ENCODE results near the gene CD58. TPM values are rescaled to one million over a fixed set of nuclear protein-coding genes. Genes with fewer than 3 reads are reported as not detected.

CD58 gene
- total RNA-seq, 1 experiment from 2014 or later = 41.9 TPM

DNA sequence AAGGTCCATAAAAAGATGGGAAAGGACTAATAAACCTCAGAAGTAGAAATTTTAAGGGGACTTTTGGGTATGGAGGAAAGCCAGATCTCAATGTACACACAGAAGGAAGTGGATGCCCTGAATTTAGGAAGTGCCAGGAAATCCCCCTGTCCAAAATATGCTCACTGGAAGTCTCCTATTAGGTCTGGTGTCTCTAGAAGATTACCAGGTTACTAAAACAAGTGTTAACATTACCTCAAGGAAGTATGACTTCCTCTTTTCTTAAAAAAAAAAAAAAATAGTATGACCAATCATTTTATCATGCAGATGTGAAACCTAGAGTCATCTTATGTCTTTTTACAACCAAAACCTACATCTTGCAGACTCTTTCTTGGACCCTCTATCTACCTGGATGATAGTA, 30.7 kb downstream of the CD58 start:
- no peak for DNase-seq (ENCODE audit: low read depth)

DNA sequence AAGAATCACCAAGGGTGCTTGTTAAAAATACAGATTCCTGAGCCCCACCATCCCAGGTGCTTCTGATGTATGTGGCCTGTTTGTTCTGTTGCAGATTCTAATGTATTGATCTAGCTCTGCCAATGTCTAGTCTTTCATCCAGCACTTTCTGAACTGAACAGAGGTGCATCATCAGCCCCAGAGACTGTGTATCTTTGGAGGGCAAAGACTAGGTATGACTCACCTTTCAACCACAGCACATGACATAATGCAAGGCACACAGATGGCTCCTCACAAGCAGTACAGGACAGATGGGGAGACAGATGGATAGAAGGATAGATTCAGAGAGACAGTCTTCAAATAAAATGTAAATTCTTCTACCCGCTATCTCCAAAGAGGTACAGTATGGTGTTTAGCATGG, 32.3 kb downstream of the CD58 start:
- DNase-seq (ENCODE audit: low read depth) = peak; percentile 78

DNA sequence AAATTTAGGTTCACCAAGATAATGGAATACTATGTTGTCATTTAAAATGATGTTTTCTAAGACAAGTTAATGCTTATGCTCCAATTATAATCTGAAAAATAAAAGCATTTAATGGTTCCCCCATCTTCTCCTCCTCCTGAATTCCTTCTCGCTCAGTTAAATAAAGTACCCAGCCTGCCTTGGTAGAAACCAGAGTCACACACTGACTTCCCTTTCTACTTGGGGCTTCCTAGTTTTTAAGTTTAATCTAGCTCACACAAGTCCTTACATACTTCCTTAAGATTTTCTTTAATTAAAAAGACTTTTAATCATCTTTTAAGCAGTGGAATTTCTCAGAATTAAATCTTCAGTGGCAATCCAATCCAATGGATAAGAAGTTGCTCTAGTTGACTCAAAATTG, 32.9 kb downstream of the CD58 start:
- DNase-seq (ENCODE audit: low read depth) = no peak

- peak; percentile 48 for DNase-seq (ENCODE audit: low read depth)
Measured at GRCh38 chr1:116537040-116537831, 33.6 kb downstream of the CD58 start.

DNA sequence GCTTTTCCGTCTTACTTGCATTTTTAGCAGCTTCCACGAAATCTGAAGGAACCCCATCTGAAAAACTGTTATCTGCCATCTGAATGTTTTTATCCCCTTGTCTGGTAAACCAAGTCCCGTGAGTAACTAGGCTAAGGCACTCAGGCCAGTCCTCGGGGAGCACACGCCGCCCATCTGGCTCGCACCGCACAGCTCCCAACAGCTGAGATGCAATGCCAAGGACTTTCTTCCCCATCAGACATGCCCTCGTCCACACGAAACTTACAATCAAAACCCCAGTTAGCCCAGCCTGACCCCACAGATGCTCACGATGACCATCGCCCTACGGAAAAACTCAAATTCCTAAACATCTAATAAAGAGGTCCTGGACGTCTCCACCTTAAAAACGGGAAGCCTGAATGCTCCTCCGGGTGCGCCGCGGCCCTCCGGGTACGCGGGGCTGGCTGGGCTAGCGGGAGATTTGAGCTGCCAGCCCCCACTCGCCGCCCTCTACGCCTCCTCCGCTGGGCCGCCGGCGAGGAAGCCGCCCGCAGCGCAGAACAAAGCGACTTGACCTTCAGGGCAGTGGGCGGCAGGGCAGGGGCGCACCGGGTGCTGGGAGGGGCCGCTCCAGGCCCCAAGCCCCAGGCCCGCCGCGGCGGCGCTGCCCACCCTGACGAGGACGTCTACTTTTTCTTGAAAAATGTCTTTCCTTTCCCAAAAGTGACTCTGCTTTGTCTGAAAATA, 36.6 kb downstream of the CD58 start:
- no peak for DNase-seq (ENCODE audit: low read depth)

DNA sequence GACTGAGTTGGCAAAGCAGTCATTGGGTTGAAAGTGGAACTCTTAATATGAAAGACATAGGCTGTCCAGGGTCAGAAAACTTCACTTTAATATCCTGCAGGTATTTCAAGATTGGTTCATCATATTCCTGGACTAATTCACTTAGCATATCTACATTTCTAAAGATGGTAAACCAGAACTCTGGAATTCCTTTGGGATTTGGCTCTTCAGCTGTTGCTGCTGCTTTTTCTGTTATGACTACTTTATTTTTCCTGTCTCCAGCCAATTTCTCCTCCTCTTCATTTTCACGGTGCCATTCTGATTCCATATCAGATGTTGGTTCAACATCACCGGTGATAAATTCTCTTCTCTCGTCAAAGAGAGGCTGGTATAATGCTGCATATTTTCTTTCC, 37.4 kb downstream of the CD58 start:
- DNase-seq (ENCODE audit: low read depth) = no peak

DNA sequence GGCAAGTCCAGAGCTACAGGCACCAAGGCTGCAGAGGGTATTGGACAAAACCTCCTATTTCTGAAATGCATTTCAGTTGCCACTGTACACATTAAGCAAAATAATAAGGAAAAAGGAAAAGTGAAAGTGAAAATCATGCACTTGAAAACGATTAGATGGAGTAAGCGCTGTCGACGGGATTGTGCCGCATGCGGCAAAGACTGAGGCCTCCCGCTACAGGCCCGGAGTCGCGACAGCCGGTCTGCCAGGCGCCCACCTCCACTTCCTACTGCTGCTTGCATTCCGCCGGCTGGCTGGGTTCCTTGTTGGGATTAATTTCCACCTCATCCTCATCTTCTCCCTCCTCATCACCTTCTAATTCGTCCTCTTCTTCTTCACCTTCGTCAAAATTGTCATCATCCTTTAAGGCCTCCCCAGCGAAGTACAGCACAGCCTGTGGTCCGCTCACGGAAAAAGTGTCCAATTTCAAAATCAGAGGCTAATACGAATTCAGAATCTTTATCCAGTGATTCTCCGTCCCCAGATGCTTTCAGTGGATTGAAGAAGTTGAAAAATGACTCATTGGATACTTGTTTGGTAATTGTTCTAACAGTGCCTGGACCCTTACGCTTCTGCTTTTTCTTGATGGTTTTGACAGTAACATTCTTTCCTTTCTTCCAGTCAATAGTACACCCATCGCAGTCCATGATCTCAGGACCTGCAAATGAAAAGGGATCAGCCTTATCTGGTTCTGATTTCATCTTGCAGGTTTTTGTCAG, 38.0 kb downstream of the CD58 start:
- no peak for DNase-seq (ENCODE audit: low read depth)

GRCh38 chr1:116531917-116532316, 38.9 kb downstream of the CD58 start:
- no peak for DNase-seq (ENCODE audit: low read depth)

DNA sequence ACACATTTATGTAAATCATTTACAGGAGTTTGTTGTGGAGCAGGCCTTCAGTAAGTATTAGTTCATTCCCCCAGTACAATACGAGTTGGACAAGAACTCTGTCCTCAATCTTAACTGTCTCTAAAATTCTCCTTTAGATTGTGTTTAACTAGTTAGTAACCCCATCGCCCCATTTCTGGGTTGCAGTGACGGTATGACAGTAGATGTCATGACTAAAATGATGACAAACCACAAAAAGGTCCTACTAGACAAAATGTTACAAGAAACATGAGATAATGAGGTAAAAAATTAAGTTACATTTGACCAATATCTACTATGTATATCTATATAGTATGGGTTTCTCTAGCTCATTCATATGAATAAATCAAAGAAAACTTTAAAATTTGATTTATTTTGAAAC, 41.1 kb downstream of the CD58 start:
- no peak for DNase-seq (ENCODE audit: low read depth)

GRCh38 chr1:116529199-116529631, 41.6 kb downstream of the CD58 start:
- no peak for DNase-seq (ENCODE audit: low read depth)

DNA sequence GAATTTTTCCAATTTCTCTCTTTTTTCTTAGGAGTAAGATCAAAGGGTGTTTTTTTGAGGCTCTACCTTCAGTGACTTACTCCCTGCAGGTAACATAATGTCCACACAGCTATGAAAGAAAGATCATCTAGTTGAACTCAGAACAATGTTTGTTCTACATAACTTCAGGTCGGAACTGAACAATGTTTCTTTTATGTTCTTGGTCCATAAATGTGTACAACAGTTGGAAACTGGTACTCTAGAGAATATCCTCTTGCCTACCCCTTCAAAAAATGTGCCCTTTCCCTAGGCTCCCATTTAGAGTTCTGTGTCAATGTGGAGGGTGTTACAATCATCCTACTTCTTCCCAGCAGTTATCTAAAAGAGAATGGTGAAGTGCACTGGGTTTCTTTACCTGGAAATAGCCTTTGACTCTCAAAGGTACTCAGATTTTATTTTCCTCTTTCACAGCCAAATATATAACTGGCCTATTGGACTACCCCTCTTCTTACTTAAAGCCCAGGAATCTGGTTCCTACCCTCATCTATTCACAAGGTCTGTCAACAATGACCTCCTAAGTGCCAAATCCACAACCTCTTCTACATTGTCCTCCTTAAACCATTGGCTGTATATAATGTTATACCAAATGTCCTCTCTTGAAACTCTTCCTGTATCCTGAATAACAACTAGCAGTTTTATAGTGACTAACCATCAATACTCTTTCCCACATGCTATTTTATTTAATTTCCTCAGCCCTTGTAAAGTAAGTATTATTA, 42.3 kb downstream of the CD58 start:
- DNase-seq (ENCODE audit: low read depth) = no peak

DNA sequence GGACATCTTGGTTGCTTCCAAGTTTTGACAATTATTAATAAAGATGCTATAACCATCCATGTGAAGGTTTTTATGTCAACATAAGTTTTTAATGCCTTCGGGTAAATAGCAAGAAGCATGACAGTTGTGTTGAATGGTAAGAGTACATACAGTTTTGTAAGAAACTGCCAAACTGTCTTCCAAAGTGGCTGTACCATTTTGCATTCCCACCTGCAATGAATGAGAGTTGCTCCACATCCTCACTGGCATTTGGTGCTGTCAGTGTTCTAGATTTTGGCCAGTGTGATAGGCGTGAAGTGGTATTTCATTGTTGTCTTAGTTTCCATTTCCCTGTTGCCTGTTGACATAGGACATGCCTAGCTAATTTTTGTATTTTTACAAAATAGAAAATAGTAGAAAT, 45.4 kb downstream of the CD58 start:
- DNase-seq (ENCODE audit: low read depth) = no peak

DNA sequence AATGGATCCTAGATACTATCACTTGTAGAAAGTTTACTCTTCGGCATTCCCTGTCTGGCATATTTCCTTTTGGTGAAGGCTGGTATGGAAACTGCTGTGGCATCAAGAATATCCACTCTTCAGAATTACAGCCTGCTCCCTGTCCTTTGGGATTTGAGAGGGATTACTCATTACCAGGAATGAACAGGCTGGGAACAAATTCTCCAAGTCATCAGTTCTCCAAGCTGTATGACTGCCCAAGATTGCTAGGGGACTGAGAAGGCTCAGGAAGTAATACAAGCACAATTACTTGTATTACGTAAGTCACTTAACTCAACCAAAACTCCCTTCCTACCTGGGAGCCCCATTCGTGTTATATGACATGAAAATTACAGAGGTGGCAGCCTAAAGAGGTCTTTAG, 49.6 kb downstream of the CD58 start:
- peak; percentile 45 for DNase-seq (ENCODE audit: low read depth)

GRCh38 chr1:116518400-116518799, 52.4 kb downstream of the CD58 start:
- no peak for DNase-seq (ENCODE audit: low read depth)

- no peak for DNase-seq (ENCODE audit: low read depth)
Measured at GRCh38 chr1:116516631-116517030, 54.2 kb downstream of the CD58 start.

GRCh38 chr1:116515702-116516101, 55.1 kb downstream of the CD58 start:
- DNase-seq (ENCODE audit: low read depth) = peak; percentile 32

DNA sequence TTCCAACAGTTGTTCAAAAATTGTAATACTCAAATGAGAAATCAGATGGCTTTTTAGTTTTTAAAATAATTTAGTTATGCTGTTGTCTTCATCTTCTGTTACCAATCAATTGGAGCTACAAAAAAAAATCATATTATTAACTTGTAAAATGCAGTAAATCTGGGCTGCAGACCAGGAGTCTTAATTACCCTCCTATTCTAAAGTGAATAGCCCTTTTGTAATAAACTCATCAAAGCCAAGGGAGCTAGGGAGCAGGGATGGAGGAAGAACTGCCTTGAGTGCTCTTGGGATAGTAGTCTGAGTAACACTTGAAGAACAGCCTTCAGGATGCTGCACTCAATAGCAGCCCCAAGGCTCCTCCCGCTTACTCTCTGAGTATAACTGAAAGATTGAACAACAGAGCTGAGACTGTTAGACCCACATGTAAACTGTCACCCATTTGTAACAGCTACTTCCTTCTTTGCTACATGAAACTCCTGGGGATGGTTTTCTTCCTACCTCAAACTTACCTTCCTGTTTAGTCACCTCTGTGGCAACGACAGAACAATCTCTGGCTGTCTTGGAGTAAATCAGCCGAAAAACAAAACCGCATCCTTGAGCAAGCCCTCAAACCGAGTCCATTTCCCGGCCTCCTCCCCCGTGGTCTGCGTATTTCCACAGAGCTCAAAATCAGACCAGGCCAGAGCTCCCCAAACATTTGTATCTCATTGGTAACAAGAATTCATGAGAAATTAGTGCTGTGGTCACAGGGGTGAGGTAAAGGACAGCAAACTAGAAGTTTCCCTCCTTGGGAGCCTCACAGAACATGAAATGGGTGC, 55.9 kb downstream of the CD58 start:
- peak; percentile 92 for DNase-seq (ENCODE audit: low read depth)

DNA sequence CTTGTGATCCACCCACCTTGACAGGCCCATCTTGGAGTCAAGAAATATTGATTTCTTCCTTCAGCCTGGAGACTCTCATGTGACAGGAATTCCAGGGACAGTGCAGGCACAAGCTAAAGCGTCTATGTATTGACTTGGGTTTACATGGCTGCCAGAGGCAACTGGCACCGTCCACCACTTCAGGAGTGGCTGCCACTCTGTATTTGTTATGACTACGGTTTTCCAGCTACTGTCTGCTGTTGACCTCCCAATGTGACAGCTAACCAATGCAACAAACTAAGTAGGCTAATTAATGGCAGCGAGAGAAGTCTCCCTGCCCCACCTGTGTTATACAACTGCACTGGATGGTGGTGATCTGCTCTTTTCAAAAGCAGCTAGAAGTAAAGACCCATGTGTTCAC, 56.9 kb downstream of the CD58 start:
- DNase-seq (ENCODE audit: low read depth) = no peak

DNA sequence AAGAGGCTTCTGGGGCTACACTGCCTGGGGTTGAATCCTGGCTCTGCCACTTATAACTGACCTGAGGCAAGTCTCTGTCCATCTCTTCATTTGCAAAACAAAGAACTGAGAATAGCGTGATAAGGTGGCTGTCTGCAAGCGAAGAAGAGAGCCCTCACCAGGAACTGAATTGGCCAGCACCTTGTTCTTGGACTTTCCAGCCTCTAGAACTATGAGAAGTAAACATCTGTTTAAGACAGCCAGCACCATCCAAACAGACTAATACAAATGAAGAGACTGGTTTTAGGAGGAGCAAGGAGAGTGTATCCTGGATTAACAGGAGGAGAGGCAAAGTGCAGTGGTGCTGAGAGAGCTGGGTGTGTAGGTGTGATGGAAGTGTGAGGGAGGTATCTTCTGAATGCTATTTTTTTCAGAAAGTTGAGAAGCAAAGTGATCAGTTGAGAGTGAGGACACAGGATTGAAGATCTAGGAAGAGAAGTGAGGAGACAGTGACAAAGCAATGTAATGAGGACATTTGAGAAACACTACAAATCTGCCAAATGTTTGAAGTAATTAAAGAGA, 59.3 kb downstream of the CD58 start:
- DNase-seq (ENCODE audit: low read depth) = no peak

GRCh38 chr1:116510361-116510760, 60.5 kb downstream of the CD58 start:
- DNase-seq (ENCODE audit: low read depth) = peak; percentile 46
